ENCODE data around the gene IGDCC3. TPM values are rescaled to one million over a fixed set of nuclear protein-coding genes. Genes with fewer than 3 reads are reported as not detected.
"Not testable (repeated sequence)": the region's sequence is repeated elsewhere in the genome, so short reads cannot be mapped to it uniquely, and the experiment has no call there.

Gene IGDCC3
- total RNA-seq, 1 donor from 2014 or later = 125 TPM

GRCh38 chr15:65355173-65355987, 22.4 kb downstream of the IGDCC3 start:
- no peak for DNase-seq (ENCODE audit: low spot score, unreplicated experiment)
- peaks cover 3% of the 10 kb centered on the region for H3K9me3 Mint-ChIP-seq (ENCODE audit: low read depth)
- H3K27me3 Mint-ChIP-seq = no peaks in the 10 kb centered on the region
- H3K27ac Mint-ChIP-seq = peak overlapping the region; percentile 80
- H3K4me3 Mint-ChIP-seq (ENCODE audit: low read depth) = peak overlapping the region; percentile 74
- TF ChIP-seq, protein P1, sequence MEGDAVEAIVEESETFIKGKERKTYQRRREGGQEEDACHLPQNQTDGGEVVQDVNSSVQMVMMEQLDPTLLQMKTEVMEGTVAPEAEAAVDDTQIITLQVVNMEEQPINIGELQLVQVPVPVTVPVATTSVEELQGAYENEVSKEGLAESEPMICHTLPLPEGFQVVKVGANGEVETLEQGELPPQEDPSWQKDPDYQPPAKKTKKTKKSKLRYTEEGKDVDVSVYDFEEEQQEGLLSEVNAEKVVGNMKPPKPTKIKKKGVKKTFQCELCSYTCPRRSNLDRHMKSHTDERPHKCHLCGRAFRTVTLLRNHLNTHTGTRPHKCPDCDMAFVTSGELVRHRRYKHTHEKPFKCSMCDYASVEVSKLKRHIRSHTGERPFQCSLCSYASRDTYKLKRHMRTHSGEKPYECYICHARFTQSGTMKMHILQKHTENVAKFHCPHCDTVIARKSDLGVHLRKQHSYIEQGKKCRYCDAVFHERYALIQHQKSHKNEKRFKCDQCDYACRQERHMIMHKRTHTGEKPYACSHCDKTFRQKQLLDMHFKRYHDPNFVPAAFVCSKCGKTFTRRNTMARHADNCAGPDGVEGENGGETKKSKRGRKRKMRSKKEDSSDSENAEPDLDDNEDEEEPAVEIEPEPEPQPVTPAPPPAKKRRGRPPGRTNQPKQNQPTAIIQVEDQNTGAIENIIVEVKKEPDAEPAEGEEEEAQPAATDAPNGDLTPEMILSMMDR (IDR thresholded peaks at IDR 0.05; ENCODE audit: unreplicated experiment) = no peak
- H3K36me3 Mint-ChIP-seq (ENCODE audit: insufficient read depth) = peaks cover 25% of the 10 kb centered on the region
- peaks cover 16% of the 10 kb centered on the region for H3K4me1 Mint-ChIP-seq (ENCODE audit: low read depth)

GRCh38 chr15:65354835-65355172, 23.0 kb downstream of the IGDCC3 start:
- DNase-seq (ENCODE audit: low spot score, unreplicated experiment) = no peak
- Mint-ChIP-seq H3K9me3 (ENCODE audit: low read depth) (peaks cover 3% of the 10 kb centered on the region), H3K4me1 (ENCODE audit: low read depth) (peaks cover 16% of the 10 kb centered on the region), H3K4me3 (ENCODE audit: low read depth) (peak overlapping the region; percentile 46), H3K27me3 (no peaks in the 10 kb centered on the region), H3K27ac (peak overlapping the region; percentile 23), H3K36me3 (ENCODE audit: insufficient read depth) (peaks cover 24% of the 10 kb centered on the region)
- TF ChIP-seq, protein P1 (IDR thresholded peaks at IDR 0.05; ENCODE audit: unreplicated experiment) = no peak

- H3K27ac Mint-ChIP-seq; H3K4me3 Mint-ChIP-seq (ENCODE audit: low read depth); H3K27me3 Mint-ChIP-seq; H3K9me3 Mint-ChIP-seq (ENCODE audit: low read depth); DNase-seq (ENCODE audit: low spot score, unreplicated experiment): not testable (repeated sequence)
- Mint-ChIP-seq H3K4me1 (ENCODE audit: low read depth) (peaks cover 17% of the 10 kb centered on the region), H3K36me3 (ENCODE audit: insufficient read depth) (peaks cover 26% of the 10 kb centered on the region)
Measured at GRCh38 chr15:65351972-65352371, 25.8 kb downstream of the IGDCC3 start.

DNA sequence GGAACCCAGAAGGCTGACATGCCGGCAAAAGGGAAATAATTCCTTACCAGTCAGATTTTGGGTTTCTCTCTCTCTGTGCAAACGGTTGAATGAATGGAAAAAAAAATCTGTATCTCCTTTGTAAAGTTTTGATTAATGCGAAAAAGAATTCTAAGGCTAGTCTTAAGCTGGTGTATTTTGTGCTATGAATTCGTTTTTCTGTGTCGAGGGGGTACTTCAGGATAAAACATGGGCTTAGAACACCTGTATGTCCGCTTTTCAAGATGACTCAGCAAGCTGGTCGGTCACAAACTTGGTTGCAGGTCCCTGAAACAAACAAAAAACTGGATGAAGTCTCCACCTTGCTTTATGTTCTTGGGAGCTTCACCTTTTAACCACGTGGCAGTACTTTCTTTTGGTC, 28.5 kb downstream of the IGDCC3 start:
- Mint-ChIP-seq H3K27ac (no peak overlapping the region), H3K4me1 (ENCODE audit: low read depth) (peaks cover 7% of the 10 kb centered on the region), H3K9me3 (ENCODE audit: low read depth) (peaks cover 2% of the 10 kb centered on the region), H3K27me3 (no peaks in the 10 kb centered on the region), H3K36me3 (ENCODE audit: insufficient read depth) (peaks cover 22% of the 10 kb centered on the region), H3K4me3 (ENCODE audit: low read depth) (no peak overlapping the region)
- DNase-seq (ENCODE audit: low spot score, unreplicated experiment) = no peak
- TF ChIP-seq, protein P1 (IDR thresholded peaks at IDR 0.05; ENCODE audit: unreplicated experiment) = no peak

GRCh38 chr15:65347756-65348155, 30.0 kb downstream of the IGDCC3 start:
- not testable (repeated sequence) for H3K27me3 Mint-ChIP-seq; H3K27ac Mint-ChIP-seq; DNase-seq (ENCODE audit: low spot score, unreplicated experiment); H3K4me1 Mint-ChIP-seq (ENCODE audit: low read depth); H3K9me3 Mint-ChIP-seq (ENCODE audit: low read depth); H3K4me3 Mint-ChIP-seq (ENCODE audit: low read depth)
- H3K36me3 Mint-ChIP-seq (ENCODE audit: insufficient read depth) = peaks cover 17% of the 10 kb centered on the region

DNA sequence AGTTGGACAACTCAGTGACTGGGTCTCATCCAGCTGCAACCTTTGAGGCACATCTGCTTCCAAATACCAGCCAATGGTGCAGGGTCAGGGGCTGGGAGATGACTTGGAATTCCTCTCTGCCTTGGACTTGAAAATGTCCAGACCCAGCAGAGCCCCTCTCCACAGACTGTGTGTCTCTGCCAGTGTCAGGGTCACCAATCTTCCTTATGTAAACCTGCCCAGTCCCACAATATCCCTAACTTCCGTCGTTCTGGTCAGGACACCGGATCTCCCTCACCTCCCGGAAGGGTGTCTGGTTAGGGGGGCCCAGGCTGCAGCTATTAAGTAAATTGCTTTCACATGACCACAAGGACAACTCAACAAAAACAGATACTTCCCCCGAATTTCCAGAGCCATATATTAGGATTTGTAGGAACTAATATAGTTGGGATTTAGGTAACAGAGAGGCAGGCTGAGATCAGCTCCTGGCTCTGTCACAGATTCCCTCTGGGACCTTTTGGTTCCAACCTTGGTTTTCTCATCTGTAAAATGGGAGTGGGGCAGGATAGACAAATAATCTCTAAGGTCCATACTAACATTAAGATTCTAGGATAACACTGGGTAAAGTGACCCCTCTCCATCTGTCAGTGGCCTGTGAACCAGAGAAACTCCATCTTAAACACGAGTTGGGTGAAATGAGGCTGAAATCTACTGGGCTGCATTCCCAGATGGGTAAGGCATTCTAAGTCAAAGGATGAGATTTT, 30.8 kb downstream of the IGDCC3 start:
- Mint-ChIP-seq H3K27ac (no peak overlapping the region), H3K4me1 (ENCODE audit: low read depth) (peaks cover 6% of the 10 kb centered on the region), H3K4me3 (ENCODE audit: low read depth) (no peak overlapping the region)

More for the DNA sequence above, 30.8 kb downstream of the IGDCC3 start:
- no peak for DNase-seq (ENCODE audit: low spot score, unreplicated experiment)
- H3K9me3 Mint-ChIP-seq (ENCODE audit: low read depth) = no peaks in the 10 kb centered on the region
- TF ChIP-seq, protein P1 (IDR thresholded peaks at IDR 0.05; ENCODE audit: unreplicated experiment) = no peak
- peaks cover 18% of the 10 kb centered on the region for H3K36me3 Mint-ChIP-seq (ENCODE audit: insufficient read depth)
- H3K27me3 Mint-ChIP-seq = no peaks in the 10 kb centered on the region

Data from progenitor cell of endocrine pancreas (in vitro differentiated cells).